Tibial nerve (tissue), 4 donors: ENCODE data around the gene PFKFB4.

Experiments
- EP300 ChIP-seq, 2 donors: sonication (generic); formaldehyde crosslinking; IDR thresholded peaks; one replicate each; pipeline ENCODE4 v1.6.1; 2017; ENCODE audit warnings: antibody characterized with exemption in 2 of 2, mild to moderate bottlenecking in 1 of 2
- POLR2A ChIP-seq, 2 donors: fragments of 450-650 bp; IDR thresholded peaks; one replicate each; pipeline ENCODE4 v1.6.1; 2017; ENCODE audit warnings: antibody characterized with exemption in 2 of 2, mild to moderate bottlenecking in 2 of 2, moderate library complexity in 2 of 2
- TF ChIP-seq, protein P1 (sequence below), 5 experiments: fragments of 200-600 bp in 3 of 5; fragments of 450-650 bp in 2 of 5; sonication (generic) in 3 of 5; IDR thresholded peaks; one replicate each; pipeline ENCODE4 v1.5.1; 2016 to 2019; ENCODE audit warnings: antibody characterized with exemption in 5 of 5, mild to moderate bottlenecking in 3 of 5, moderate library complexity in 2 of 5

DNA sequence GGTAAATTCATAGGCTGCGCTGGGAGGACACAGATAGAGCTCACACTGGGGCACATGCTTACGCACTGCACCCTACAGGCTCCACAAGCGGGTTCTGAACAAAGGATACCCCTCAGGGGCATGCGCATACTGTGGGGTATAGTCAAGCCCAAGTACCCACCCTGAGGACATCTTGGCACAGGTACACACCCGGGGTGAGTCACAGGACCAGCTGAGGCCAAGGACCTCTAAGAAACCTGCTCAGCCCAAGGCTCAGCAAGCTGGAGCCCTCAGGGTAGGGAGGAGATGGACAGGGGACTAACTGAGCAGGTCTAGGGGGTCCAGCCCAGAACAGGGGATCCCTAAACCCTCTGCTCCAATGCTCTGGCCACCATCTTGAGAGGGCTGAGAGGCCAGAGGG, 55.9 kb downstream of the PFKFB4 start:
- no peak for TF ChIP-seq EP300 (IDR thresholded peaks at IDR 0.05)
- TF ChIP-seq, protein P1, sequence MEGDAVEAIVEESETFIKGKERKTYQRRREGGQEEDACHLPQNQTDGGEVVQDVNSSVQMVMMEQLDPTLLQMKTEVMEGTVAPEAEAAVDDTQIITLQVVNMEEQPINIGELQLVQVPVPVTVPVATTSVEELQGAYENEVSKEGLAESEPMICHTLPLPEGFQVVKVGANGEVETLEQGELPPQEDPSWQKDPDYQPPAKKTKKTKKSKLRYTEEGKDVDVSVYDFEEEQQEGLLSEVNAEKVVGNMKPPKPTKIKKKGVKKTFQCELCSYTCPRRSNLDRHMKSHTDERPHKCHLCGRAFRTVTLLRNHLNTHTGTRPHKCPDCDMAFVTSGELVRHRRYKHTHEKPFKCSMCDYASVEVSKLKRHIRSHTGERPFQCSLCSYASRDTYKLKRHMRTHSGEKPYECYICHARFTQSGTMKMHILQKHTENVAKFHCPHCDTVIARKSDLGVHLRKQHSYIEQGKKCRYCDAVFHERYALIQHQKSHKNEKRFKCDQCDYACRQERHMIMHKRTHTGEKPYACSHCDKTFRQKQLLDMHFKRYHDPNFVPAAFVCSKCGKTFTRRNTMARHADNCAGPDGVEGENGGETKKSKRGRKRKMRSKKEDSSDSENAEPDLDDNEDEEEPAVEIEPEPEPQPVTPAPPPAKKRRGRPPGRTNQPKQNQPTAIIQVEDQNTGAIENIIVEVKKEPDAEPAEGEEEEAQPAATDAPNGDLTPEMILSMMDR (IDR thresholded peaks at IDR 0.05): no peak
- TF ChIP-seq POLR2A (IDR thresholded peaks at IDR 0.05): no peak
